Stimulated activated CD4-positive, alpha-beta T cell treated with anti-CD3 and anti-CD28 coated beads, Interleukin-1b, Interleukin-23, amount 100 ng/mL, for 24 hours (primary cell): ENCODE data around the gene KPNA2.
A peak's percentile ranks its signal among the peaks of the same experiment; 100 is the strongest.
"Not testable (repeated sequence)": the region's sequence is repeated elsewhere in the genome, so short reads cannot be mapped to it uniquely, and the experiment has no call there.

Source experiments
- DNase-seq, 4 experiments: peaks; one replicate each; pipeline ENCODE4 v3.0.0-alpha.2; 2020; ENCODE audit warnings: low read depth in 4 of 4, low spot score in 1 of 4

The KPNA2 gene

GRCh38 chr17:68054296-68054900 lies 18.9 kb downstream of the KPNA2 start:
- DNase-seq = no peak

DNA sequence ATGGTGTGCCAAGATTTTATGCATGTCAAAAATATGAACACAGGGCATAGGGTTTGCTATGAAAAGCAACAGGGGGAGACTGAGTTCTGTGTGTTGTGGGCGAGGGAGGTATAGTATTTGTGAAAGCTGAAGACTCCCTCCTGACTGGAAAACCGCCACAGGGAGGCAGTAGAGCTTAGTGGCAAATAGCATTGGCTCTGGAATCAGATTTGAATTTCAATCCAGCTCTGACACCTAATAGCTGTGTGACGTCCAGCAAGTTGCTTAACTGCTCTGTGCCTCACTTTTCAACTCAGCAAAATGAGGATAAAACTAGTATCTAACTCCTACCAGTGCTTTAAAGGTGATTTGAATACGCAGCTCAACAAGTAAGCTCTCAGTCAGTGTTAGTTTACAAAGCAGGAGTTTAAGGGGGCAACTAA lies 22.0 kb downstream of the KPNA2 start:
- DNase-seq = peak in 1 of 4 experiments; percentile 12

DNA sequence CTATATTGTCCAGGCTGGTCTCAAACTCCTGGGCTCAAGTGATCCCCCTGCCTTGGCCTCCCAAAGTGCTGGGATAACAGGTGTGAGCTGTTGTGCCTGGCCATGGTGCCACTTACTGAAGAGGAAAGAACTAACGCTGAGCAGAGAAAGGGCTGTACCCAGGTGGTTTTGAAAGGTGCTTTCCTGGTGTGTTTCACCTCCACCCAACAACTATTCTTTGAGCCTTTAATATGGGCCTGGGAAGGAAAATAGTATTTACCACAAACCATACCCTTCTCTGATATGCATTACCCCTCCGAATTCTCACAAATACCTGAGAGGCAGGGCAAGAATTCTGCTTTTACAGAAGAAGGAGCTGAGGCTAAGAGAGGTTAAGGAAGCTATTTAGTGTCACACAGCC lies 24.8 kb downstream of the KPNA2 start:
- DNase-seq = no peak

DNA sequence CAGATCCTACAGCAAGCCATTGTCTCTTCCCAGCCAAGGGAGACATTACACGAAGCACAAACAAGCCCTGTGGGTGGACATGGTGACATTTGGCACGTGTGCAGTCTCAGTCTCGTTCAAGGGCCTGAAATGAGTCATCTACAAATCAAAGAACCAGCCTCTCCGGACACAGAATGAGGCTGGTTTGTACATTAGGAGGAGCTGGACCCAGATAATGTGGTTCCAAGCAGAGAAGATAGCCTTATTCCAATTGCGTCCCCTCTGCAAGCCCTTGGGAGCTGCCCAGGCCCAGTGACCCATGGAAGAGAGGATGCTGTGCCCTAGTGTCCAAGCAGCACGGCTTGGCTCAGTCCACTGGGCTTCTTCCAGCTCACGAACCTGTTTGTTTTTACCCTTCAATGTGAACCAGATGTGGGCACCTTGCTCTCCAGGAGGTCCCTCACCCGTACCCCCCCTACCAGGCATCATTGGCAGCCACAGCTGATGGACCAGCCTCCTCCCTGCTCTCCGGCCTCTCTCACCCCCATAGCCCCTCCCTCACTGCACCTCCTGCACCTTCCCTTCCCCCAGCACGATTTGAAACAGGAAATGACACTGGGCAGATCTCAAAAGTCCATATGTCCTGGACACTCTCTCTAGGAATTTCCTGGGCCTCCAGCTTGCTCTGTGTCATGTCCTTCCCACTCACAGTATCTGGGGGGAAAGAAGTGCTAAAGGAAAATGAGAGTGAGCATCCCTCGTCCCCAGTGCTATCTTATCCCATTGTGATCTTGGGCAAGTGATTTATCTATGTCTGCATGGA lies 26.2 kb downstream of the KPNA2 start:
- no peak for DNase-seq

DNA sequence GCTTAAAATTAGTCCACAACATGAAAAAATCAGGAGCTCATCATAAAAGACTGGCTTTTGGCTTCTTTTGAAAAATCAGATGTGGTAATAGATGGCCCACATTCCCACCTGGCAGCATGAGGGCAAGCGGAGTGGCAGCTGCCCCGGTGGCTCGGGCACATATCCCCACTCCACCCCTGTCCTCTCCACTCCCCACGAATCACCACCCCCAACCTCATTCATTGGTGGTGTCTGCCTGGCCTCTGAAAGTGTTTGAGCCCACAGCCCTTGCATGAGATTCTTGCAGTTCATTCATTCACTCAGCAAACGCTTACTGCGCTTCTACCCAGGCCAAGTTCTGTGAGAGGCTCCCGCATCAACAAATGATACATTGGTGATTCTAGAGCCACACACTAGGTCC lies 29.8 kb downstream of the KPNA2 start:
- DNase-seq = not testable (repeated sequence)

DNA sequence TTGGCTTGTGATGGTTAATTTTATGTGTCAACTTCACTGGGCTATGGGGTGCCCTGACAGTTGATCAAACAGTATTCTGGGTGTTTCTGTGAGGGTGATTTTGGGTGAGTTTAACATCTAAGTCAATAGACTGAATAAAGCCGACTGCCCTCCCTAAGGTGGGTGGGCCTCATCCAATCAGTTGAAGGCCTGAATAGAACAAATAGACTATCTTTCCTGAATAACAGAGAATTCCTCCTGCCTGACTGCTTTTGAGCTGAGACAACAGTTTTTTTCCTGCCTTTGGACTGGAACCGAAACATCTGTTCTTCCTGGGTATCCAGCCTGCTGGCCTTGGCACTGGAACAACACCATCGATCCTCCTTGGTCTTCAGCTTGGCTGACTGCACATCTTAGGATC lies 33.0 kb downstream of the KPNA2 start:
- DNase-seq = not testable (repeated sequence)

DNA sequence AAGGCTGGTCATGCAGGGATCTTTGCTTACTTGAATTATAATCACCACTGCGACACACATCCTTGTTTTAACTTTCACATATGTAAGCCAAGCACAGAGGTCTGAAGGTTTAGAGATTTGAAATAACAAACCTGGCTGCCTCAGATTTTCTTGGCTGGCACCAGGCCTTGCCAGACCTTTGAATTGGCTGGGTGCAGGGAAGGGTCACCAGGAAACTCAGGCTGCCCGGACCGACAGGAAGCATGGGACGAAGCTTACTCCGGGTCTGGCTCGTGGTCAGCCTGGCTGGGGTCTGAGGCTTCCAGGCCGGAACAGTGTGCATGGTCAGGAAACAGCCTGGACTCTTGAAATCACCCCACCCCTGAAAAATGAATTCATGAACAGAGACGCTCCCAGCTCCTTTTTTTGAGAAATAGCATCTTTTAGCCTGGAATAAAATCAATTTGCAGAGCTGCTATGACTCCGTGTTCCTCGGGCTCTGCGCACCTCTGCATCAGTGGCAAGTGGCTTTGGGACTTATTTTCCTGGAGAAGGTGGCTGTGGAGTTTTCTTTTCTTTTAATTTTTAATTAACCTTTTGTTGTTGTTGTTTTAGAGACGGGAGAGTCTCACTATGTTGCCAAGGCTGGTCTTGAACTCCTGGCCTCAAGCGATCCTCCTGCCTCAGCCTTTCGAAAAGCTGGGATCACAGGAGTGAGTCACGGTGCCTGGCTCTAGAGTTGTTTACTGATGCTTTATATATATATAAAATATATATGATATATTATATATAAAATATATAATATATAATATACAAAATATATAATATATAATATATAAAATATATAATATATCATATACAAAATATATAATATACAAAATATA lies 35.3 kb downstream of the KPNA2 start:
- DNase-seq = not testable (repeated sequence)

DNA sequence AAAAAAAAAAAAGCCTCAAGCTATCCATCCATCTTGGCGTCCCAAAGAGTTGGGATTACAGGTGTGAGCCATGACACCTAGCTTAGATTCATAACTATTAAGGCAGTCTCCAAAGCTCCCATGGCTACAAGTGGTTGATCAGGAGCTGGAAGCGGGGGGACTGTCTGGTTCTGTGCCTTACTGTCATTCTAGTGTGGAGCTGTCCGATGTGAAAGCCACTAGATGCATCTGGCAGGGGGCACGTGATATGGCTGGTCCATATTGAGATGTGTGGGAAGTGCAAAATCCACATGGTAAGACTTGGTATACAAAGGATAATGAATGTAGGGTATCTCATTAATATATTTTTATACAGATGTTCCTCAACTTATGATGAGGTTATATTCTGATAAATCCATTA lies 38.7 kb downstream of the KPNA2 start:
- DNase-seq = no peak

GRCh38 chr17:68075953-68076607 lies 40.5 kb downstream of the KPNA2 start:
- DNase-seq = not testable (repeated sequence)

DNA sequence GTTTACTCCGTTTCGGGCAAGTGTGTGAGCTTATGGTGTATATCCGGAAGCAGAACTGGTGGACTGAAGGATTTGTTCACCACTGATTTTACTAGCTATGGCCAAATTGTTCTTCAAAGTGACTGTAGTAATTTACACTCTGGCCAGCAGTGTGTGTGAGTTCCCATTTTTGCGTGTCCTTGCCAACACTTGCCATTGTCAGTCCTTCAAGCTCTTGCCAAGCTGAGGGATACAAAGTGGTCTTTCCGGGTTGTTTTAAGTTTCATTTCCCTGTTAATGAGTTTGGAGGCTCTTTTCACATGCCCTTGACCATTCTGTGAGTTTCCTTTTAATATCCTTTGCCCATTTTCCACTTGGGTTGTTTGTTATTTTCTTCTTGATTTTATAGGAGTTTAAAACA lies 42.0 kb downstream of the KPNA2 start:
- DNase-seq = not testable (repeated sequence)

- no peak for DNase-seq
Observed at GRCh38 chr17:68080411-68081150, 45.0 kb downstream of the KPNA2 start.

DNA sequence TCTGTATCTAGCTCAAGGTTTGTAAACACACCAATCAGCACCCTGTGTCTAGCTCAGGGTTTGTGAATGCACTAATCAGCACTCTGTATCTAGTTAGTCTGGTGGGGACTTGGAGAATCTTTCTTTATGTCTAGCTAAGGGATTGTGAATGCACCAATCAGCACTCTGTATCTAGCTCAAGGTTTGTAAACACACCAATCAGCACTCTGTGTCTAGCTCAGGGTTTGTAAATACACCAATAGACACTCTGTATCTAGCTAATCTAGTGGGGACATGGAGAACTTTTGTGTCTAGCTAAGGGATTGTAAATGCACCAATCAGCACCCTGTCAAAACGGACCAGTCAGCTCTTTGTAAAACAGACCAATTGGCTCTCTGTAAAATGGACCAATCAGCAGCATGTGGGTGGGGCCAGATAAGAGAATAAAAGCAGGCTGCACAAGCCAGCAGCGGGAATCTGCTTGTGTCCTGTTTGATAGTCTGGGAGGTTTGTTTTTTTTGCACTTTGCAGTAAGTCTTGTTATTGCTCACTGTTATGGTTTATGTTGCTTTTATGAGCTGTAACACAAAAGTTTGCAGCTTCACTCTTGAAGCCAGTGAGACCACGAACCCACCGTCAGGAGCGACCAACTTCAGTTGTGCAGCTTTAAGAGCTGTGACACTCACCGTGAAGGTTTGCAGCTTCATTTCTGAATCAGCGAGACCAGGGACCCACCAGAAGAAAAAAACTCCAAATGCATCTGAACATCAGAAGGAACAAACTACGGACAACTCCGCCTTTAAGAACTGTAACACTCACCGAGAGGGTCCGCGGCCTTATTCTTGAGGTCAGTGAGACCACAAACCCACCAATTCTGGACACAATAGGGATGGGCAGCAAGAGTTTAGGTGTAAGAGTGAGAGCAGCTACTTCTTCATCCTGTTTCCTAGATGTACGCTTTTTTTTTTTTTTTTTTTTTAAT lies 46.0 kb downstream of the KPNA2 start:
- not testable (repeated sequence) for DNase-seq

DNA sequence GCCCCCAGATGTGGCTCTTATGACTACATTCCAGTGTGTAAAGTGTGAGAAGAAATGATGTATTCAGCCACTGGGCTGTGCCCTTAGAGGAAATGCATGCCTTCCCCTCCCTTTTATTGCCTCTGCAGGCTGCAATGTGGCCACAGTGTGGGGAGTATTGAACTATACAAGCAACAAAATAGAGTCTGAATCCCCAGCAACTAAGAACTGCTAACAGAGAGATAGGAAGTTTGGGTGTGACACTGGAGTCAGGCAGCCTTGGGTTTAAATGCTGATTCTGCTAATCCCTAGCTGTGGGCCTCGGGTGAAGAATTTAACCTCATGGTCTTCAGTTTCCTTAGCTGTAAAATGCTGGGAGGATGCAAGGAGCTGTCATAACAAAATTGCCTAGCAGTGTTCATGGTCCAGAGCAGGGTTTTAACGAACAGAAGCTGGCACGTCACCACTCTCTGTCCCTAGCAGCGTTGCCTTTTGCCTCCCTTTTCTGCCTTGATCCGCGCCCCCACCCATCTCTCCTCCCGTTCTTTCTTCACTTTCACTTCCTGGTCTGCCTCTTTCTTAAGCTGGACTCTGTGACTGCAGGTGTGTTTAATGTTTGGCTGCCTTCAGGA lies 50.3 kb downstream of the KPNA2 start:
- DNase-seq = no peak

DNA sequence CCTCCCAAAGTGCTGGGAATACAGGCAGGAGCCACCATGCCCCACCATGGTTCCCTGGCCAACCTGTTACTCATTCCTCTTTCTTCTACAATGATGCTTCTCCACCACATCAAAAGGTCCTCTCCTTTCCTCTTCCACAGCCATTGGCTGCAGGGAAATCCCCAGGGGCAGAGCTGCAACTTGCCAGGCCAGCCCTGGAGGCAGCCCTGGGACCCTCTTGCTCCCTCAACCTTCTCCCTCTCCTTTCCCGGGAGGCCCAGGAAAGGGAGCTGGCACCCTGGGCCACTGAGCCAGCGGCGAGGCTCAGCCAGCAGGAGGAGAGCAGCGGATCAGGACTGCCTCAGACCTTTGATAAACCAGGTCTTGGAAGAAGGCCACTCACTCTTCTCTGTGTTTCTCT lies 51.1 kb downstream of the KPNA2 start:
- not testable (repeated sequence) for DNase-seq

DNA sequence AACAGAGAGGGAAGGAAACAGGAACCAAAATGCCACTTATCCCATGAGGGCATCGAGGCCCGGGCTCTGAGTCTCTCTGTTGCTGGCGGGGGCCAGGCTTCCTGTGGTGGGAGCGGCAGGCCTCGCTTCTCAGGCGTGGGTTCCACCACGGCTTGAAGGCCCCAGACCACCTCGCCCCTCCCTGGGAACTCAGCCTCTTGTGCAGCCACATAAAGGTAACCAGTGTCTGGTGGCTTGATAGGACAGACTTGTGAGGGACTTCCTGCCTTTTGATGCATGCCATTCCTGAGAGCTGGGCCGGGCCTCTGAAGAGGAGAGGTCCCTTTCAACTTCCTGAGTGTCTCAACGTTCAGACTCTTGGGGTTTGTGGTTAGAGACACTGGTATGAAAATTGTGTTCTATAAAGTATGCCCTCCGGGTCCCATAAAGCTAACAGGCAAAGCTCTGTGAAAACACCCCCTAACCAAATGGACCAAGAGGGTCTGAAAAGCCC lies 51.6 kb downstream of the KPNA2 start:
- not testable (repeated sequence) for DNase-seq

DNA sequence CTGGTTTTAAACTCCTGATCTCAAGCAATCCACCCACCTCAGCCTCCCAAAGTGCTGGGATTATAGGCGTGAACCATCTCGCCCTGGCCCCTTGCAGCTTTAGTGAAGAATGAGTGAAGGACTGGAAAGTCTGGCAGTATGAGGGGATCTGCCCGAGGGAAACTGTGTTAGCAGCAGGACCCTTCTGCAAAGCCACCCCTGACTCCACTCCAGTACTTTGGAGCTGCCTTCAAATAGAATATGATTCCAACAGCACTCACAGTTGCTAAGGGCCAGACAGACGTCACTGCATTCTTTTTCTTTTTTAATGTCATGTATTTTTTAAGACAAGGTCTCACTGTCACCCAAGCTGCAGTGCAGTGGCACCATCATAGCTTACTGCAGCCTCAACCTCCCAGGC lies 52.3 kb downstream of the KPNA2 start:
- DNase-seq = no peak

GRCh38 chr17:68089881-68090280 lies 54.3 kb downstream of the KPNA2 start:
- DNase-seq = no peak

DNA sequence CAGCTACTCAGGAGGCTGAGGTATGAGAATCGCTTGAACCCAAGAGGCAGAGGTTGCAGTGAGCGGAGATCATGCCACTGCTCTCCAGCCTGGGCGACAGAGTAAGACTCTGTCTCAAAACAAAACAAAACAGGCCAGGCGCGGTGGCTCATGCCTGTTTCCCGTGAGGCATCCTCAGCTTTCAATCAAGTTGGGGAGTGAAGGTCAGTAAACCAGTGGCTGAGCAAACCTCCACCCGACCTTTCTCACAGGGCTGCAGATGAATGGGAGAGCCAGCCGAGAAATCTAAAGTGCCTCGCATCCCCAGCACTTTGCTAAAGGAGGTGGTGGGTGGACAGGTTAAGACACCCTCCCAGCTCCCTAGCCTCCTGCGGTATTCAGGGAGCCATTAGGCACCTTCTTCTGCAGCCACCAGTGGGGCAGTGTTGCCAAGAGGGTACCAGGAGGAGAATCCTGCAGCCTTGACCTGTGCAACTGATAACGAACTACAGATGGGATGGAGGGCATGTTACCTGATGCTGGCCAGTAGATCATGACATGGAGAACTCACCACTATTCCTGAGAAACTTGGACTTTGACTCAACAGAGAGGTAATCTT lies 59.0 kb downstream of the KPNA2 start:
- no peak for DNase-seq
